Esophagus squamous epithelium (tissue), 5 donors: ENCODE results near the gene FAM168A. TPM values are rescaled to one million over a fixed set of nuclear protein-coding genes. Genes with fewer than 3 reads are reported as not detected.

Experiments used
- DNase-seq: peaks from one replicate; lab custom pipeline; 2025; lab: John Stamatoyannopoulos, UW
- H3K27ac ChIP-seq, 4 donors: fragments of 200-600 bp; sonication (generic); one replicate each; pipeline ENCODE4 v1.5.1; 2016 to 2019; ENCODE audit warnings: mild to moderate bottlenecking in 1 of 4
- H3K27me3 ChIP-seq, 4 donors: fragments of 200-600 bp; sonication (generic); 1 replicate in 3 of 4; 2 replicates in 1 of 4; pipeline versions ENCODE4 v1.5.1 to v1.6.0; 2017 to 2021; ENCODE audit warnings: antibody characterized with exemption in 1 of 4
- H3K36me3 ChIP-seq, 3 donors: fragments of 200-600 bp; sonication (generic); one replicate each; pipeline ENCODE4 v1.5.1; 2016 to 2019
- H3K4me1 ChIP-seq, 3 donors: fragments of 200-600 bp; sonication (generic); one replicate each; pipeline ENCODE4 v1.5.1; 2017 to 2019
- H3K4me3 ChIP-seq, 4 donors: fragments of 200-600 bp; sonication (generic); 1 replicate in 3 of 4; 2 replicates in 1 of 4; pipeline ENCODE4 v1.5.1; 2016 to 2019; ENCODE audit warnings: mild to moderate bottlenecking in 2 of 4, moderate library complexity in 1 of 4
- H3K9me3 ChIP-seq, 3 donors: fragments of 200-600 bp; sonication (generic); one replicate each; pipeline ENCODE4 v1.5.1; 2016 to 2019
- CTCF ChIP-seq, 6 experiments: fragments of 450-650 bp in 4 of 6; fragments of 200-600 bp in 2 of 6; sonication (generic) in 2 of 6; IDR thresholded peaks; one replicate each; pipeline ENCODE4 v1.5.1; 2016 to 2019; ENCODE audit warnings: antibody characterized with exemption in 6 of 6, mild to moderate bottlenecking in 4 of 6, moderate library complexity in 4 of 6
- POLR2A ChIP-seq, 4 donors: fragments of 450-650 bp; IDR thresholded peaks; one replicate each; pipeline ENCODE4 v1.6.1; 2017; ENCODE audit warnings: antibody characterized with exemption in 4 of 4, mild to moderate bottlenecking in 4 of 4, moderate library complexity in 3 of 4
- WGBS, 2 donors: methylation state at CpG; one replicate each; pipeline ENCODE4 v1.1.5; 2018; 5-methylcytosine and 5-hydroxymethylcytosine counted together
- intact Hi-C: fragments of 100-400 bp; cut with DNase I; formaldehyde crosslinking; loops from one replicate; pipeline ENCODE4 v1.15.0; 2022
- total RNA-seq, 4 donors: library from RNA; depleted of rRNA; stranded (reverse); fragments of >200 nt; gene quantifications; one replicate each; pipeline ENCODE4 v1.1.0, GENCODE V29; 2016
- donor health status: DM: yes; HTN: yes; CAD: no.

FAM168A gene
- total RNA-seq, 4 donors from 2014 or later, result 7.0 to 15.5 (median 12.3) TPM

- 93 to 100% methylated on average over 2 of the region's 2 CpGs for WGBS, 2 donors
- peaks cover 8 to 34% (median 16%) of the 10 kb centered on the region in 3 donors for H3K4me1 ChIP-seq
- peak overlapping the region in 2 of 4 donors; percentile 86 to 97 for H3K4me3 ChIP-seq
- no peak for DNase-seq
- H3K9me3 ChIP-seq, result no peaks in the 10 kb centered on the region
- H3K36me3 ChIP-seq, result no peaks in the 10 kb centered on the region
- no peak overlapping the region for H3K27ac ChIP-seq
- intact Hi-C loops, result no loop called here
- no peak for TF ChIP-seq CTCF (IDR thresholded peaks at IDR 0.05)
- TF ChIP-seq POLR2A (IDR thresholded peaks at IDR 0.05), result no peak
- no peaks in the 10 kb centered on the region for H3K27me3 ChIP-seq
Measured at GRCh38 chr11:73596547-73596946, 1.4 kb downstream of the FAM168A start.

- DNase-seq, result no peak
- H3K4me3 ChIP-seq, result no peak overlapping the region
- no peaks in the 10 kb centered on the region for H3K36me3 ChIP-seq
- intact Hi-C loops, result no loop called here
- no peaks in the 10 kb centered on the region for H3K9me3 ChIP-seq
- TF ChIP-seq POLR2A (IDR thresholded peaks at IDR 0.05) (no peak), CTCF (IDR thresholded peaks at IDR 0.05) (no peak)
- WGBS, 2 donors, result 91 to 92% methylated on average over 3 of the region's 3 CpGs
- H3K27me3 ChIP-seq, result no peaks in the 10 kb centered on the region
- H3K27ac ChIP-seq, result no peak overlapping the region
- peaks cover 8 to 38% (median 13%) of the 10 kb centered on the region in 3 donors for H3K4me1 ChIP-seq
Measured at GRCh38 chr11:73592640-73593039, 5.3 kb downstream of the FAM168A start.

GRCh38 chr11:73591743-73592142 is 6.2 kb downstream of the FAM168A start:
- intact Hi-C loops, result no loop called here

GRCh38 chr11:73590991-73591390 is 6.9 kb downstream of the FAM168A start:
- Histone ChIP-seq H3K36me3 (no peaks in the 10 kb centered on the region), H3K4me3 (no peak overlapping the region), H3K4me1 (peaks cover 0 to 21% (median 0%) of the 10 kb centered on the region in 3 donors), H3K27me3 (no peaks in the 10 kb centered on the region), H3K27ac (no peak overlapping the region), H3K9me3 (no peaks in the 10 kb centered on the region)
- intact Hi-C loops, result no loop called here
- 68 to 83% methylated on average over 7 of the region's 7 CpGs for WGBS, 2 donors
- no peak for TF ChIP-seq POLR2A (IDR thresholded peaks at IDR 0.05)
- TF ChIP-seq CTCF (IDR thresholded peaks at IDR 0.05), result no peak
- no peak for DNase-seq

More at GRCh38 chr11:73591743-73592142, 6.2 kb downstream of the FAM168A start:
- no peak overlapping the region for H3K27ac ChIP-seq
- H3K36me3 ChIP-seq, result no peaks in the 10 kb centered on the region
- WGBS, 2 donors, result 77 to 90% methylated on average over 3 to 4 of the region's 4 CpGs
- DNase-seq, result no peak
- no peaks in the 10 kb centered on the region for H3K9me3 ChIP-seq
- no peak overlapping the region for H3K4me3 ChIP-seq
- TF ChIP-seq POLR2A (IDR thresholded peaks at IDR 0.05) (no peak), CTCF (IDR thresholded peaks at IDR 0.05) (no peak)
- H3K27me3 ChIP-seq, result no peaks in the 10 kb centered on the region
- peaks cover under 1 to 29% (median 7%) of the 10 kb centered on the region in 3 donors for H3K4me1 ChIP-seq

- Histone ChIP-seq H3K9me3 (no peaks in the 10 kb centered on the region), H3K27me3 (no peaks in the 10 kb centered on the region), H3K27ac (no peak overlapping the region), H3K4me3 (no peak overlapping the region), H3K4me1 (peaks cover 0 to 10% (median 0%) of the 10 kb centered on the region in 3 donors), H3K36me3 (no peaks in the 10 kb centered on the region)
- TF ChIP-seq CTCF (IDR thresholded peaks at IDR 0.05), result no peak
- no peak for TF ChIP-seq POLR2A (IDR thresholded peaks at IDR 0.05)
- DNase-seq, result no peak
- WGBS, 2 donors, result 94 to 100% methylated on average over 1 of the region's 1 CpG
- intact Hi-C loops, result no loop called here
Measured at GRCh38 chr11:73586791-73587190, 11.1 kb downstream of the FAM168A start.
